CD4-positive, alpha-beta T cell treated with Interleukin-6 for 4 hours (primary cell): Measurements from ENCODE around the gene VASP.

ENCODE experiments used
- DNase-seq: peaks from one replicate; pipeline ENCODE4 v3.0.0-alpha.2; 2020; ENCODE audit warnings: mixed read lengths

Gene VASP

DNA sequence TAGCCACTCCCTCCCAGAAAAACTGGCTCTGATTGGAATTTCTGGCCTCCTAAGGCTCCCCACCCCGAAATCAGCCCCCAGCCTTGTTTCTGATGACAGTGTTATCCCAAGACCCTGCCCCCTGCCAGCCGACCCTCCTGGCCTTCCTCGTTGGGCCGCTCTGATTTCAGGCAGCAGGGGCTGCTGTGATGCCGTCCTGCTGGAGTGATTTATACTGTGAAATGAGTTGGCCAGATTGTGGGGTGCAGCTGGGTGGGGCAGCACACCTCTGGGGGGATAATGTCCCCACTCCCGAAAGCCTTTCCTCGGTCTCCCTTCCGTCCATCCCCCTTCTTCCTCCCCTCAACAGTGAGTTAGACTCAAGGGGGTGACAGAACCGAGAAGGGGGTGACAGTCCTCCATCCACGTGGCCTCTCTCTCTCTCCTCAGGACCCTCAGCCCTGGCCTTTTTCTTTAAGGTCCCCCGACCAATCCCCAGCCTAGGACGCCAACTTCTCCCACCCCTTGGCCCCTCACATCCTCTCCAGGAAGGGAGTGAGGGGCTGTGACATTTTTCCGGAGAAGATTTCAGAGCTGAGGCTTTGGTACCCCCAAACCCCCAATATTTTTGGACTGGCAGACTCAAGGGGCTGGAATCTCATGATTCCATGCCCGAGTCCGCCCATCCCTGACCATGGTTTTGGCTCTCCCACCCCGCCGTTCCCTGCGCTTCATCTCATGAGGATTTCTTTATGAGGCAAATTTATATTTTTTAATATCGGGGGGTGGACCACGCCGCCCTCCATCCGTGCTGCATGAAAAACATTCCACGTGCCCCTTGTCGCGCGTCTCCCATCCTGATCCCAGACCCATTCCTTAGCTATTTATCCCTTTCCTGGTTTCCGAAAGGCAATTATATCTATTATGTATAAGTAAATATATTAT, 33.3 kb upstream of the VASP start:
- no peak for DNase-seq

DNA sequence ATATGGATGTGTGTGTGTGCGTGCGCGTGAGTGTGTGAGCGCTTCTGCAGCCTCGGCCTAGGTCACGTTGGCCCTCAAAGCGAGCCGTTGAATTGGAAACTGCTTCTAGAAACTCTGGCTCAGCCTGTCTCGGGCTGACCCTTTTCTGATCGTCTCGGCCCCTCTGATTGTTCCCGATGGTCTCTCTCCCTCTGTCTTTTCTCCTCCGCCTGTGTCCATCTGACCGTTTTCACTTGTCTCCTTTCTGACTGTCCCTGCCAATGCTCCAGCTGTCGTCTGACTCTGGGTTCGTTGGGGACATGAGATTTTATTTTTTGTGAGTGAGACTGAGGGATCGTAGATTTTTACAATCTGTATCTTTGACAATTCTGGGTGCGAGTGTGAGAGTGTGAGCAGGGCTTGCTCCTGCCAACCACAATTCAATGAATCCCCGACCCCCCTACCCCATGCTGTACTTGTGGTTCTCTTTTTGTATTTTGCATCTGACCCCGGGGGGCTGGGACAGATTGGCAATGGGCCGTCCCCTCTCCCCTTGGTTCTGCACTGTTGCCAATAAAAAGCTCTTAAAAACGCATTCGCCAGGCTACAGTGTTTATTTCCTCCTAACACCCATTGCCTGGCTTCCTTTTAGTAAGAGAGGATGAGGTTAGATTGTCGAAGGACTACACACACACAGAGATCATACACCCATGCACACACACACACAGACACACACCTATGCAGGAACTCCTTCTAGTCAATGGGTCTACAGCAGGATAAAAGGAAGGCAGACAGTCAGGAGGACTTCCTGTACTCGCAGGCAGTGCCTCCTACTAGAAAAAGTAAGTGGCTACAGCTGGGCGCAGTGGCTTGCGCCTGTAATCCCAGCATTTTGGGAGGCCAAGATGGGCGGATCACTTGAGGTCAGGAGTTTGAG, 32.4 kb upstream of the VASP start:
- no peak for DNase-seq

GRCh38 chr19:45475537-45476291, 31.6 kb upstream of the VASP start:
- DNase-seq = no peak

DNA sequence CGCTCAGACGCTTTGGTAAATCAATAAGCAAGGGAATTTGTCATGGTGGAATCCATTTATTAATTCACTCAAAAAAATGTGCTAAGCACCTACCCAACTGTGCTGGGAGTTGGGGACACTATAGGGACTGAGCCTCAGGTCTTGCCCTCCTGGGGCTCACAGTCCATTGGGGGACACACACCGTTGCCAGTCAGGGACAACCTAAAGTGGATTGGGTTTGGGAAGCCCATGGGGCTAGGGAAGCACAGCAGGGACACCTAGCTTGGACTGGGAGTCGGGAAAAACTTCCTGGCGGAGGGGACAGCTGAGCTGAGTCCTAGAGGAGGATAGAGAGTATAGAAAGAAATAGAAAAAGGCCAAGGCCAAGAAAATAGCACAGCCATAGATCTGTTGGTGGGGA, 31.0 kb upstream of the VASP start:
- DNase-seq = no peak

GRCh38 chr19:45477186-45477585, 30.1 kb upstream of the VASP start:
- no peak for DNase-seq

- DNase-seq = peak; percentile 23
These were observed 29.4 kb upstream of the VASP start for GRCh38 chr19:45477713-45478453.

DNA sequence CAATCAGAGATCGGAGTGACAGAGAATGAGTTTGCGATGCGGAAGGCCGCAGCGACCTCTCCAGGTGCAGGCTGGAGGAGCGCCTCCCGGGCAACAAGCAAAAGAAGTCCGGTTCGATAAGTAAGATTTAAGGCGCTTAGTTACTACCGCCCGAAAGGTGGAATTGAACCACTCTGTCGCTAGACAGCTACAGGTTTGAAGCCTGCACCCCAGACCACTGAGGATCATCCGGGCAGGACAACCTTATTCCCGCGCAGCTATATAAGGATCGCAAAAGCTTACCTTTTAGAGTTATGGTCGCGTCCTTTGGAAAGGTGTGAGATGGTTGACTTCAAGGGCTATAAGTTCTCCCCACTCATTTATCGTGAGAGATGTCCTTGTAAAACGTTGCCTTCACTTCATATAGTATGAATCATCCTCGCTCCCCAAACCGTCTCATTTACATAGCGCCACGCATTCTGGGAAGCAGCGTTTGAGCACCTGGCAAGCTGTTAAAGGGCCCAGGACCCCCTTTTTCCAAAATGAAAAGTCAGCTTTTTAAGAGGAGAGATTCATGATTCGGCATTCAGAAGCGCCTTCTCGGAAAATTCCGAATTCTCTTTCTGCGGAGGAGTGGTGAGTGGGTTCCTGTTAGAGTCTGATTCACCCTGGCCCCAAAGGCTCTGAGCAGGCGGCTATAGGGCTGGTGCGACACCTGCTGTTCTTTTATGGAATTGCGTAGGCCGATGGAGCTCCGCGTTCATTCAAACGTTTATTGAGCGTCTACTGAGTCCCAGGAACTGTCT, 28.6 kb upstream of the VASP start:
- peak; percentile 89 for DNase-seq

GRCh38 chr19:45483033-45483432, 24.2 kb upstream of the VASP start:
- no peak for DNase-seq

DNA sequence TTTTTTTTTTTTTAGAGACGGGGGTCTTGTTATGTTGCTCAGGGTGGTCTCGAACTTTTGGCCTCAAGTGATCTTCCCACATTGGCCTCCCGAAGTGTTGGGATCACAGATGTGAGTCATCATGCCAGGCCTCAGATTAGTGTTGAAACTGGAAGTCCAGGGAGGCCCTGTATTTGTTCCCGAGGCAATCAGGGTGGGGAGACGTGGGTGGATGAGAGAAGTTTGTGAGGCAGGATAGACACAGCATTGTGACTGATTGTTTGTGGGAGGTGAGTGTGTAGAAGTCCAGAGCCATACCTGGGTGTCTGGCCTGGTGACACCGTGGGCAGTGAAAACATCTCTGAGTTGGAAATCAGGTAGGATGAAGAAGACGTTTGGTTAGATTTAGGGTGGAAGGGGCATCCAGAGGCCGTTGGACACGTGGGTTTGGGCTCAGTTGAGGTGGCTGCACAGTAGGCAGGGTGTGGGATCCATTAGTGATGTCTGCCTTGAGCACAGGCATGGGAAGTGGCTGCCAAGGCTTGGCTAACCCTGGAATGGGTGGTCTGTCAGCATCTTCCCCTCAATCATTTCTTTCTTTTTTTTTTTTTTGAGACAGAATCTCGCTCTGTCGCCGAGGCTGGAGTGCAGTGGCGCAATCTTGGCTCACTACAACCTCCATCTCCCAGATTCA, 22.9 kb upstream of the VASP start:
- no peak for DNase-seq

DNA sequence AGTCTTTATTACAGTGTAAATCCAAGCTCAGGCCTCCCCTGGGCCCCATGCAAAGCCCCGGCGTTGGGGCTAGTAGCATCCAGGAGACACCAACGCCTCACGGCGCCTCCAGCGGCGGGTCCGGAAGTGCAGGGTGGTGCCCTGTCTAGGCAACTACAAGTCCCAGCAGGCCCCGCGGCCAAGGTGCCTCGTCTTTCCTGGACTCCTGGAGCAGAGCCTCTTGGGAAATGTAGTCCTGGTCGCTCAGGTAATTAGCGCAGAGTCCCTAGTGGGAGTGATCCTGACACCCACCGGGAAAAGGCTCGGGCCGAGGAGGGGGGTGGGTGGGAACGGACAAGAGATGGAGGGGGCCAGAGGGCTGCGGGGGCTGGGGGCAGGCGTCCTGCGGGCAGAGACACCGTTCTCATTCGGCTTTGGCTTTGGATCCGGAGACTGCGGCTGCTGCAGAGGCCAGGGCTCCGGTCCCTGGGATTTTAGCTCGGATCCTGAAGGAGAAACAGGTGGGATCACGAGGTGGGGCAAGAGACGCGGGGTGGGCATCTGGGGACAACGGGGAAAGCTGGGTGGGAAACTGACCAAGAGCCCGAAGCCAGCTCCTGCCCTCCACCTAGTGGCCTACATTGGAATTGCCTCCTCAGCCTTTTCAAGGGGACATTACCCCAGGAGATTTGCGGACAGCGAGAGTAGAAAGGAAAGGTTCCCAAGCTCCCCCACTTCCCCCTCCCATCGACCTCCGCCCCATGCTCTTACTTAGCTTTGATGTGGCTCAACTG, 21.8 kb upstream of the VASP start:
- peak; percentile 99 for DNase-seq

- no peak for DNase-seq
These were observed 18.6 kb upstream of the VASP start for GRCh38 chr19:45488708-45489107.

GRCh38 chr19:45489216-45489855, 17.9 kb upstream of the VASP start:
- DNase-seq = no peak

DNA sequence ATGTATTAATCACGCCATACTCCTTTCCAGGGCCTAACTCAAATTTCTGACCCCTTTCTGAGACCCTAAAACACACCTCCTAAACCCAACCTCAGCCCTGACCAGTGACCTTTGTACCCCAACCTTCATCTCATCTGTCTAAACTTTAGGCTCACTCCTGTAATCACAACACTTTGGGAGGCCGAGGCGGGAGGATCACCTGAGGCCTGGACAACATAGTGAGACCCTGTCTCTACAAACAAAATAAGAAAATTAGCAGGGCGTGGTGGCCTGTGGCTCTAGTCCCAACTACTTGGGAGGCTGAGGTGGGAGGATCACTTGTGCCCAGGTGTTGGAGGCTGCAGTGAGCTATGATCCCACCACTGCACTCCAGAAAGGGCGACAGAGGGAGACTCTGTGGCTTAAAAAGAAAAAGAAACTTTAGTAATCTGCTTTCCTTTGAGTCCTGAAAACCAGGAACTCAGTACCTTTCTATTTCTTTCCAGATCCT, 15.1 kb upstream of the VASP start:
- DNase-seq = no peak

DNA sequence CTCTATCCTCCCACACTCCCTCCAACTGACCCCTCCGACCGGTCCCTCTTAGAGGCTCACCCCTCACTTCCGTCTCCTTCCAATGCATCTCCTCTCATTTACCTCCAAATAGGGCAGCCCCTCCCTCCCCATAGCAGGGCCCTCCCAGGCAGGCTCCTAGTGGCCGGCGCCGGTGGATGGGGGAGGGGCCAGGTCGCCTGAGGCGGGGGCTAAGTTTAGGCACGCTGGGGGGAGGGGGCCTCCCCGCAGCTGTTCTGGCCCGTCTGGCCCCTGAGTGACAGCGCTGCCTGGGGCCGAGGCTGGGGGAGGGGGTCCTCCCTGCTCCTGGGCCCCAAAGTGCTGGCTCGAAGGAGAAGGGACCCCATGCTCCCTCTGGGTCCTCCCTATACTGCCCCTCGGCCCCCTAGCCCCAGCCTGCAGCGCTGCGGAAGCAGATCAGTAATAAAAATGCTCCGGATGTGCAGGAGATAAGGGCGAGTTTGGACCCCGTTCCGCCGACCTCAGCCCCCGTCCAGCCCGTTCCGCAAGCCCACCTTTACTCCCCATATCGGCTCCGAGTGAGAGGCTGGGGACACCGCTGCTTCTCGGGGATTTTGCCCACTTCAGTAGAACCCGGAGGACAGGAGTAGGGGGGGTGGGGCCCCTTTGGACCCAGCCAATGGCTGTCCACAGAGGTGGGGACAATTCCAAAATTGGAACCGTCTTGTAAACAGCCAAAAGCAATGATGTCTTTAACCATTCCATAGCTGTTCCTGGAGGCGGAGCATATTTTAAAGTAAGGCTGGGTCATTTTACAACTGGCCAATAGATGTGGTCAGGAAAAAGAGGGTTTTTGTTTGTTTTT, 14.4 kb upstream of the VASP start:
- DNase-seq = no peak

GRCh38 chr19:45494261-45494916, 12.9 kb upstream of the VASP start:
- DNase-seq = no peak

GRCh38 chr19:45495178-45495577, 12.1 kb upstream of the VASP start:
- no peak for DNase-seq

GRCh38 chr19:45496349-45496953, 10.8 kb upstream of the VASP start:
- peak; percentile 55 for DNase-seq
